Measurements from ENCODE around the gene GIMAP6.
"Not testable (repeated sequence)": the region's sequence is repeated elsewhere in the genome, so short reads cannot be mapped to it uniquely, and the experiment has no call there.

GIMAP6 gene

GRCh38 chr7:150631866-150632864 is at the start of gene GIMAP6:
TSS of gene GIMAP6 (minus strand) at chr7:150632385. CDS start at chr7:150630142, 2,243 bp downstream.
- DNase-seq (ENCODE audit: extremely low read depth in 1 of 2, low read depth in 1 of 2), result no peak

- not testable (repeated sequence) for DNase-seq (ENCODE audit: extremely low read depth in 1 of 2, low read depth in 1 of 2)
Measured at GRCh38 chr7:150680364-150680763, 48.2 kb upstream of the GIMAP6 start.

GRCh38 chr7:150678601-150679000 is 46.4 kb upstream of the GIMAP6 start:
- DNase-seq (ENCODE audit: extremely low read depth in 1 of 2, low read depth in 1 of 2), result not testable (repeated sequence)

- not testable (repeated sequence) for DNase-seq (ENCODE audit: extremely low read depth in 1 of 2, low read depth in 1 of 2)
Measured at GRCh38 chr7:150676854-150677253, 44.7 kb upstream of the GIMAP6 start.

- not testable (repeated sequence) for DNase-seq (ENCODE audit: extremely low read depth in 1 of 2, low read depth in 1 of 2)
Measured at GRCh38 chr7:150676276-150676675, 44.1 kb upstream of the GIMAP6 start.

- DNase-seq (ENCODE audit: extremely low read depth in 1 of 2, low read depth in 1 of 2), result no peak
Measured at GRCh38 chr7:150675714-150676113, 43.5 kb upstream of the GIMAP6 start.

- DNase-seq (ENCODE audit: extremely low read depth in 1 of 2, low read depth in 1 of 2), result not testable (repeated sequence)
Measured at GRCh38 chr7:150671798-150672585, 39.8 kb upstream of the GIMAP6 start.

GRCh38 chr7:150668977-150669376 is 36.8 kb upstream of the GIMAP6 start:
- no peak for DNase-seq (ENCODE audit: extremely low read depth in 1 of 2, low read depth in 1 of 2)

- peak; percentile 24 to 40 for DNase-seq (ENCODE audit: extremely low read depth in 1 of 2, low read depth in 1 of 2)
Measured at GRCh38 chr7:150668472-150668911, 36.3 kb upstream of the GIMAP6 start.

GRCh38 chr7:150666412-150666811 is 34.2 kb upstream of the GIMAP6 start:
- DNase-seq (ENCODE audit: extremely low read depth in 1 of 2, low read depth in 1 of 2), result no peak

- DNase-seq (ENCODE audit: extremely low read depth in 1 of 2, low read depth in 1 of 2), result no peak
Measured at GRCh38 chr7:150665896-150666295, 33.7 kb upstream of the GIMAP6 start.

- DNase-seq (ENCODE audit: extremely low read depth in 1 of 2, low read depth in 1 of 2), result no peak
Measured at GRCh38 chr7:150665089-150665748, 33.0 kb upstream of the GIMAP6 start.

- DNase-seq (ENCODE audit: extremely low read depth in 1 of 2, low read depth in 1 of 2), result no peak
Measured at GRCh38 chr7:150663802-150664494, 31.8 kb upstream of the GIMAP6 start.

GRCh38 chr7:150662821-150663220 is 30.6 kb upstream of the GIMAP6 start:
- DNase-seq (ENCODE audit: extremely low read depth in 1 of 2, low read depth in 1 of 2), result not testable (repeated sequence)

- no peak for DNase-seq (ENCODE audit: extremely low read depth in 1 of 2, low read depth in 1 of 2)
Measured at GRCh38 chr7:150660939-150661613, 28.9 kb upstream of the GIMAP6 start.

- no peak for DNase-seq (ENCODE audit: extremely low read depth in 1 of 2, low read depth in 1 of 2)
Measured at GRCh38 chr7:150657526-150657925, 25.3 kb upstream of the GIMAP6 start.

GRCh38 chr7:150656047-150656446 is 23.9 kb upstream of the GIMAP6 start:
- no peak for DNase-seq (ENCODE audit: extremely low read depth in 1 of 2, low read depth in 1 of 2)

- no peak for DNase-seq (ENCODE audit: extremely low read depth in 1 of 2, low read depth in 1 of 2)
Measured at GRCh38 chr7:150654692-150655091, 22.5 kb upstream of the GIMAP6 start.

- DNase-seq (ENCODE audit: extremely low read depth in 1 of 2, low read depth in 1 of 2), result no peak
Measured at GRCh38 chr7:150649080-150649385, 16.8 kb upstream of the GIMAP6 start.

All from activated CD8-positive, alpha-beta memory T cell treated with anti-CD3 and anti-CD28 coated beads for 1 hour (primary cell).